Mesendoderm (in vitro differentiated cells): ENCODE data around the gene PVALB.

ENCODE experiments used
- DNase-seq: peaks from one replicate; pipeline ENCODE4 v3.0.0; 2013
- H2AK5ac ChIP-seq: 2 replicates; pipeline ENCODE4 v1.6.1; 2013; ENCODE audit warnings: low read length, inconsistent platforms
- H2BK120ac ChIP-seq: 2 replicates; pipeline ENCODE4 v1.6.1; 2013; ENCODE audit warnings: low read depth, mild to moderate bottlenecking, low read length, moderate library complexity, mixed read lengths
- H2BK15ac ChIP-seq: replicated peaks from 2 replicates; pipeline ENCODE4 v1.6.1; 2013; ENCODE audit warnings: low read depth, mild to moderate bottlenecking, moderate library complexity
- H2BK5ac ChIP-seq: 2 replicates; pipeline ENCODE4 v1.6.1; 2013; ENCODE audit warnings: low read length, inconsistent platforms
- H3K18ac ChIP-seq: 2 replicates; pipeline ENCODE4 v1.6.1; 2013; ENCODE audit warnings: mild to moderate bottlenecking, low read length, mixed read lengths
- H3K23ac ChIP-seq: one replicate; pipeline ENCODE4 v1.6.1; 2013; ENCODE audit warnings: low read length
- H3K27ac ChIP-seq: 2 replicates; pipeline ENCODE4 v1.5.1; 2013; ENCODE audit warnings: low read depth, mild to moderate bottlenecking, inconsistent platforms, low read length, moderate library complexity
- H3K27me3 ChIP-seq: 2 replicates; pipeline ENCODE4 v1.6.1; 2013; ENCODE audit warnings: low read length, control low read depth, mild to moderate bottlenecking, inconsistent platforms; ENCODE audit not compliant: insufficient read depth, poor library complexity
- H3K36me3 ChIP-seq: 2 replicates; pipeline ENCODE4 v1.6.1; 2013; ENCODE audit warnings: low read length, inconsistent platforms; ENCODE audit not compliant: control insufficient read depth, insufficient read depth
- H3K4ac ChIP-seq: one replicate; pipeline ENCODE4 v1.6.1; 2013; ENCODE audit warnings: low read depth, mild to moderate bottlenecking, low read length, moderate library complexity
- H3K4me1 ChIP-seq: 2 replicates; pipeline ENCODE4 v1.6.1; 2013; ENCODE audit warnings: low read depth, low read length, inconsistent platforms; ENCODE audit not compliant: control insufficient read depth
- H3K4me2 ChIP-seq: 2 replicates; pipeline ENCODE4 v1.6.1; 2013; ENCODE audit warnings: low read length
- H3K4me3 ChIP-seq: 2 replicates; pipeline ENCODE4 v1.5.1; 2013; ENCODE audit warnings: mild to moderate bottlenecking, low read length
- H3K56ac ChIP-seq: one replicate; pipeline ENCODE4 v1.6.1; 2013; ENCODE audit warnings: low read length
- H3K79me1 ChIP-seq: 2 replicates; pipeline ENCODE4 v1.6.1; 2013; ENCODE audit warnings: low read length, inconsistent platforms
- H3K79me2 ChIP-seq: 2 replicates; pipeline ENCODE4 v1.6.1; 2013; ENCODE audit warnings: mild to moderate bottlenecking, low read length; ENCODE audit not compliant: control insufficient read depth, insufficient read depth
- H3K9ac ChIP-seq: 2 replicates; pipeline ENCODE4 v1.6.1; 2013; ENCODE audit warnings: low read length, inconsistent platforms
- H4K5ac ChIP-seq: one replicate; pipeline ENCODE4 v1.6.1; 2013; ENCODE audit warnings: low read length
- H4K8ac ChIP-seq: one replicate; pipeline ENCODE4 v1.6.1; 2013; ENCODE audit warnings: low read depth, mild to moderate bottlenecking, control low read depth, low read length, moderate library complexity
- WGBS: extraction: QIAGEN DNeasy Blood & Tissue Kit; methylation state at CpG from one replicate; pipeline ENCODE4 v1.1.7; 2013; ENCODE audit warnings: low lambda C conversion rate, missing lambda C conversion rate; ENCODE audit not compliant: insufficient coverage; ENCODE audit errors: extremely low coverage; 5-methylcytosine and 5-hydroxymethylcytosine counted together

Gene PVALB

GRCh38 chr22:36764641-36765040, 52.2 kb downstream of the PVALB start:
- H2BK5ac ChIP-seq = no peak overlapping the region
- H3K4me2 ChIP-seq = no peak overlapping the region
- H4K5ac ChIP-seq = no peak overlapping the region
- no peak overlapping the region for H2BK15ac ChIP-seq
- H3K56ac ChIP-seq = no peak overlapping the region
- no peaks in the 10 kb centered on the region for H3K79me1 ChIP-seq
- H3K27me3 ChIP-seq = no peaks in the 10 kb centered on the region
- no peak overlapping the region for H4K8ac ChIP-seq
- WGBS = no CpG with 5 or more reads among the region's 6 CpGs
- no peak for DNase-seq
- no peak overlapping the region for H3K9ac ChIP-seq
- H3K23ac ChIP-seq = no peak overlapping the region
- no peaks in the 10 kb centered on the region for H3K36me3 ChIP-seq
- no peak overlapping the region for H3K4ac ChIP-seq
- H3K4me3 ChIP-seq = no peak overlapping the region
- no peak overlapping the region for H3K27ac ChIP-seq
- H3K79me2 ChIP-seq = no peaks in the 10 kb centered on the region
- H3K18ac ChIP-seq = no peak overlapping the region
- H2AK5ac ChIP-seq = no peak overlapping the region
- no peak overlapping the region for H2BK120ac ChIP-seq
- no peaks in the 10 kb centered on the region for H3K4me1 ChIP-seq

- no peak overlapping the region for H2AK5ac ChIP-seq
- no CpG with 5 or more reads among the region's 9 CpGs for WGBS
- H3K27ac ChIP-seq = no peak overlapping the region
- DNase-seq = no peak
- H3K9ac ChIP-seq = no peak overlapping the region
- H3K27me3 ChIP-seq = no peaks in the 10 kb centered on the region
- no peak overlapping the region for H2BK5ac ChIP-seq
- no peak overlapping the region for H4K5ac ChIP-seq
- H2BK15ac ChIP-seq = no peak overlapping the region
- H3K23ac ChIP-seq = no peak overlapping the region
- no peaks in the 10 kb centered on the region for H3K79me2 ChIP-seq
- H4K8ac ChIP-seq = no peak overlapping the region
- no peak overlapping the region for H3K4me3 ChIP-seq
- no peaks in the 10 kb centered on the region for H3K36me3 ChIP-seq
- no peaks in the 10 kb centered on the region for H3K4me1 ChIP-seq
- H3K56ac ChIP-seq = no peak overlapping the region
- H2BK120ac ChIP-seq = no peak overlapping the region
- H3K4me2 ChIP-seq = no peak overlapping the region
- H3K79me1 ChIP-seq = no peaks in the 10 kb centered on the region
- no peak overlapping the region for H3K18ac ChIP-seq
- no peak overlapping the region for H3K4ac ChIP-seq
Measured at GRCh38 chr22:36764060-36764459, 52.8 kb downstream of the PVALB start.

GRCh38 chr22:36763576-36763975, 53.3 kb downstream of the PVALB start:
- no peak overlapping the region for H3K9ac ChIP-seq
- no peak overlapping the region for H3K4ac ChIP-seq
- H4K8ac ChIP-seq = no peak overlapping the region
- no peak overlapping the region for H3K4me3 ChIP-seq
- H2BK5ac ChIP-seq = no peak overlapping the region
- no peak overlapping the region for H3K23ac ChIP-seq
- H3K79me2 ChIP-seq = no peaks in the 10 kb centered on the region
- no peak for DNase-seq
- no peaks in the 10 kb centered on the region for H3K79me1 ChIP-seq
- H2AK5ac ChIP-seq = no peak overlapping the region
- WGBS = no CpG with 5 or more reads among the region's 8 CpGs
- H3K56ac ChIP-seq = no peak overlapping the region
- no peak overlapping the region for H2BK15ac ChIP-seq
- H3K4me1 ChIP-seq = no peaks in the 10 kb centered on the region
- no peak overlapping the region for H2BK120ac ChIP-seq
- no peak overlapping the region for H3K18ac ChIP-seq
- H3K27me3 ChIP-seq = no peaks in the 10 kb centered on the region
- H3K4me2 ChIP-seq = no peak overlapping the region
- H4K5ac ChIP-seq = no peak overlapping the region
- no peak overlapping the region for H3K27ac ChIP-seq
- no peaks in the 10 kb centered on the region for H3K36me3 ChIP-seq

GRCh38 chr22:36762687-36763260, 54.1 kb downstream of the PVALB start:
- no peaks in the 10 kb centered on the region for H3K36me3 ChIP-seq
- H4K5ac ChIP-seq = no peak overlapping the region
- no peak overlapping the region for H2BK120ac ChIP-seq
- no peak overlapping the region for H2BK5ac ChIP-seq
- no peak overlapping the region for H3K4ac ChIP-seq
- no peak overlapping the region for H4K8ac ChIP-seq
- no peak overlapping the region for H3K4me2 ChIP-seq
- H3K4me3 ChIP-seq = no peak overlapping the region
- H3K79me1 ChIP-seq = no peaks in the 10 kb centered on the region
- H3K27me3 ChIP-seq = no peaks in the 10 kb centered on the region
- no peak for DNase-seq
- no peak overlapping the region for H2BK15ac ChIP-seq
- no peak overlapping the region for H3K56ac ChIP-seq
- H3K27ac ChIP-seq = no peak overlapping the region
- WGBS = no CpG with 5 or more reads among the region's 17 CpGs
- H3K79me2 ChIP-seq = no peaks in the 10 kb centered on the region
- H2AK5ac ChIP-seq = no peak overlapping the region
- H3K23ac ChIP-seq = no peak overlapping the region
- H3K18ac ChIP-seq = no peak overlapping the region
- no peak overlapping the region for H3K9ac ChIP-seq
- H3K4me1 ChIP-seq = no peaks in the 10 kb centered on the region

- no peaks in the 10 kb centered on the region for H3K27me3 ChIP-seq
- H3K9ac ChIP-seq = no peak overlapping the region
- H3K4me1 ChIP-seq = no peaks in the 10 kb centered on the region
- WGBS = no CpG with 5 or more reads among the region's 10 CpGs
- H3K18ac ChIP-seq = no peak overlapping the region
- no peak overlapping the region for H3K56ac ChIP-seq
- no peak overlapping the region for H3K4me2 ChIP-seq
- no peak overlapping the region for H2BK120ac ChIP-seq
- H3K36me3 ChIP-seq = no peaks in the 10 kb centered on the region
- H4K8ac ChIP-seq = no peak overlapping the region
- no peaks in the 10 kb centered on the region for H3K79me2 ChIP-seq
- DNase-seq = no peak
- H3K23ac ChIP-seq = no peak overlapping the region
- no peak overlapping the region for H2AK5ac ChIP-seq
- H3K27ac ChIP-seq = no peak overlapping the region
- no peak overlapping the region for H3K4ac ChIP-seq
- no peak overlapping the region for H3K4me3 ChIP-seq
- H3K79me1 ChIP-seq = no peaks in the 10 kb centered on the region
- H4K5ac ChIP-seq = no peak overlapping the region
- no peak overlapping the region for H2BK5ac ChIP-seq
- no peak overlapping the region for H2BK15ac ChIP-seq
Measured at GRCh38 chr22:36761553-36762240, 55.1 kb downstream of the PVALB start.

GRCh38 chr22:36760786-36761185, 56.0 kb downstream of the PVALB start:
- DNase-seq = no peak
- Histone ChIP-seq H3K18ac (no peak overlapping the region), H3K36me3 (no peaks in the 10 kb centered on the region), H3K4me2 (no peak overlapping the region), H2BK5ac (no peak overlapping the region), H3K79me2 (no peaks in the 10 kb centered on the region), H3K9ac (no peak overlapping the region), H2BK15ac (no peak overlapping the region), H3K4ac (no peak overlapping the region), H3K23ac (no peak overlapping the region), H3K27ac (no peak overlapping the region), H2BK120ac (no peak overlapping the region), H3K79me1 (no peaks in the 10 kb centered on the region), H4K8ac (no peak overlapping the region), H4K5ac (no peak overlapping the region), H3K4me1 (no peaks in the 10 kb centered on the region), H2AK5ac (no peak overlapping the region), H3K27me3 (no peaks in the 10 kb centered on the region), H3K56ac (no peak overlapping the region), H3K4me3 (no peak overlapping the region)
- no CpG with 5 or more reads among the region's 11 CpGs for WGBS
